ENCODE measurements around the gene DOCK3. TPM values are rescaled to one million over a fixed set of nuclear protein-coding genes. Genes with fewer than 3 reads are reported as not detected.

The DOCK3 gene
- total RNA-seq, 3 donors from 2014 or later (not counting 1 experiment from before 2014, with no cell fraction given), result 1.4 to 2.4 (median 1.7) TPM

- Mint-ChIP-seq H3K9me3 (no peaks in the 10 kb centered on the region), H3K27ac (no peak overlapping the region), H3K4me1 (peaks cover 12 to 13% of the 10 kb centered on the region in 2 donors), H3K27me3 (ENCODE audit: low read depth in 2 of 2) (peaks cover 16 to 18% of the 10 kb centered on the region in 2 donors), H3K36me3 (no peaks in the 10 kb centered on the region), H3K4me3 (no peak overlapping the region)
- H3K36me3 ChIP-seq (ENCODE audit: control insufficient read depth, insufficient read depth, low read length), result no peaks in the 10 kb centered on the region
- no peak for TF ChIP-seq CTCF (IDR thresholded peaks at IDR 0.05)
- H3K4me1 ChIP-seq (ENCODE audit: control insufficient read depth, insufficient read depth, low read length), result no peaks in the 10 kb centered on the region
- no peaks in the 10 kb centered on the region for H3K27me3 ChIP-seq (ENCODE audit: control insufficient read depth, insufficient read depth, low read length)
- no peak overlapping the region for H3K4me3 ChIP-seq (ENCODE audit: low read length)
- intact Hi-C loops (cut with micrococcal nuclease), result no loop called here
- no peak overlapping the region for H3K27ac ChIP-seq (ENCODE audit: low read length)
- WGBS (ENCODE audit: insufficient coverage), result 91% methylated on average over 7 of the region's 8 CpGs
- DNase-seq (no peak), ATAC-seq (no peak)
- H3K9me3 ChIP-seq (ENCODE audit: control insufficient read depth, insufficient read depth, low read length), result no peaks in the 10 kb centered on the region
Observed at GRCh38 chr3:51145811-51146585, 471.3 kb downstream of the DOCK3 start.

GRCh38 chr3:51146781-51147180 is 472.1 kb downstream of the DOCK3 start:
- Mint-ChIP-seq H3K27ac (no peak overlapping the region), H3K27me3 (ENCODE audit: low read depth in 2 of 2) (peaks cover 18 to 19% of the 10 kb centered on the region in 2 donors), H3K4me3 (no peak overlapping the region), H3K4me1 (peaks cover 6 to 7% of the 10 kb centered on the region in 2 donors), H3K9me3 (no peaks in the 10 kb centered on the region), H3K36me3 (no peaks in the 10 kb centered on the region)
- Histone ChIP-seq H3K36me3 (ENCODE audit: control insufficient read depth, insufficient read depth, low read length) (no peaks in the 10 kb centered on the region), H3K4me1 (ENCODE audit: control insufficient read depth, insufficient read depth, low read length) (no peaks in the 10 kb centered on the region), H3K4me3 (ENCODE audit: low read length) (no peak overlapping the region), H3K27ac (ENCODE audit: low read length) (no peak overlapping the region), H3K27me3 (ENCODE audit: control insufficient read depth, insufficient read depth, low read length) (no peaks in the 10 kb centered on the region), H3K9me3 (ENCODE audit: control insufficient read depth, insufficient read depth, low read length) (no peaks in the 10 kb centered on the region)
- no peak for ATAC-seq
- WGBS (ENCODE audit: insufficient coverage), result 89% methylated on average over 2 of the region's 2 CpGs
- no peak for TF ChIP-seq CTCF (IDR thresholded peaks at IDR 0.05)
- intact Hi-C loops (cut with micrococcal nuclease), result no loop called here
- DNase-seq, result no peak

GRCh38 chr3:51156147-51156546 is 481.4 kb downstream of the DOCK3 start:
- intact Hi-C loops (cut with micrococcal nuclease), result no loop called here
- Mint-ChIP-seq H3K4me1 (no peaks in the 10 kb centered on the region), H3K27me3 (ENCODE audit: low read depth in 2 of 2) (peaks cover 0 to 10% of the 10 kb centered on the region in 2 donors), H3K27ac (no peak overlapping the region), H3K4me3 (no peak overlapping the region), H3K36me3 (no peaks in the 10 kb centered on the region), H3K9me3 (no peaks in the 10 kb centered on the region)
- no peak for TF ChIP-seq CTCF (IDR thresholded peaks at IDR 0.05)
- Histone ChIP-seq H3K27ac (ENCODE audit: low read length) (no peak overlapping the region), H3K9me3 (ENCODE audit: control insufficient read depth, insufficient read depth, low read length) (no peaks in the 10 kb centered on the region), H3K4me3 (ENCODE audit: low read length) (no peak overlapping the region), H3K4me1 (ENCODE audit: control insufficient read depth, insufficient read depth, low read length) (no peaks in the 10 kb centered on the region), H3K27me3 (ENCODE audit: control insufficient read depth, insufficient read depth, low read length) (no peaks in the 10 kb centered on the region), H3K36me3 (ENCODE audit: control insufficient read depth, insufficient read depth, low read length) (no peaks in the 10 kb centered on the region)
- ATAC-seq (no peak), DNase-seq (no peak)
- no CpG with 5 or more reads among the region's 2 CpGs for WGBS (ENCODE audit: insufficient coverage)

- WGBS (ENCODE audit: insufficient coverage), result 100% methylated on average over 1 of the region's 1 CpG
Observed at GRCh38 chr3:51163051-51163450, 488.3 kb downstream of the DOCK3 start.

More at GRCh38 chr3:51163051-51163450, 488.3 kb downstream of the DOCK3 start:
- H3K9me3 ChIP-seq (ENCODE audit: control insufficient read depth, insufficient read depth, low read length), result no peaks in the 10 kb centered on the region
- no peak overlapping the region for H3K27ac Mint-ChIP-seq
- no peak for TF ChIP-seq CTCF (IDR thresholded peaks at IDR 0.05)
- no peaks in the 10 kb centered on the region for H3K27me3 ChIP-seq (ENCODE audit: control insufficient read depth, insufficient read depth, low read length)
- no peaks in the 10 kb centered on the region for H3K36me3 ChIP-seq (ENCODE audit: control insufficient read depth, insufficient read depth, low read length)
- H3K4me1 ChIP-seq (ENCODE audit: control insufficient read depth, insufficient read depth, low read length), result no peaks in the 10 kb centered on the region
- H3K4me1 Mint-ChIP-seq, result no peaks in the 10 kb centered on the region
- no peak overlapping the region for H3K4me3 Mint-ChIP-seq
- H3K27me3 Mint-ChIP-seq (ENCODE audit: low read depth in 2 of 2), result peaks cover 0 to 3% of the 10 kb centered on the region in 2 donors
- H3K4me3 ChIP-seq (ENCODE audit: low read length), result no peak overlapping the region
- no peaks in the 10 kb centered on the region for H3K9me3 Mint-ChIP-seq
- ATAC-seq, result no peak
- H3K36me3 Mint-ChIP-seq, result no peaks in the 10 kb centered on the region
- intact Hi-C loops (cut with micrococcal nuclease), result no loop called here
- H3K27ac ChIP-seq (ENCODE audit: low read length), result no peak overlapping the region
- no peak for DNase-seq
